ENCODE data around the gene ETV1. TPM values are rescaled to one million over a fixed set of nuclear protein-coding genes. Genes with fewer than 3 reads are reported as not detected.

Gene ETV1
- total RNA-seq, 1 experiment from 2014 or later: 68.5 TPM

DNA sequence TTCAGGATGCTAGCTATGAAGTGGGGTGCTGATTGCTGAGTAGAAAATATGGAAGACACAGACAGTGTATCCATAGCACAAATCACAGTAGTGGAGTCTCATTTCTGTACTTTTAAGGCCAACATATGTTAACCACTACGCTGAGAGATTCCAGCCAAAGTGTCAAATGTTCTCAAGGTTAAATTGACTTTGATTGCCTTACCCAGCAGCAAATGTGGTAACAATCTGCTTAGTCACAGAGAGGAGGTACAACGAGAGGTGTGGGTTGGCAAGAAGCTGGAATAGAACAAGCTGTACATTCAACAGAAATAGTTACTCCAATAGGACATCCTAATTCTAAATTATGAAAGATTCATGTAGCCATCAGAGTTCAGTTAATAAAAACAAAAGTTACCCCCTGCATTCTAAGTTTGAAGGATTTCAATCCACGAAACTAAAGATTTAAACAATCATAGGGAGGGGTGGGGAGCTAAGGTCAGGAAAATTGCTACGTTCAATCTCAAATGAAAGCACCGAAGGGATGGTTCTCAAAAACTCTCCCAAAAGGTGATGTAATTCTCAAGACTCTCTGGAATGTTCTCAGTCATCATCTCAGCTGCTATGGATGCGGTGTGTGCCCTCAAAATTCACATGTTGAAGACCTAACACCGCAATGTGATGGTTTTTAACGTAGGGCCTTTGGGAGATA lies 137.0 kb downstream of the ETV1 start:
- Mint-ChIP-seq H3K27ac (no peak overlapping the region), H3K9me3 (no peaks in the 10 kb centered on the region), H3K27me3 (ENCODE audit: low read depth) (no peaks in the 10 kb centered on the region), H3K36me3 (ENCODE audit: insufficient read depth in 1 of 3, low read depth in 3 of 3) (no peaks in the 10 kb centered on the region), H3K4me1 (peaks cover 19 to 21% of the 10 kb centered on the region in 2 experiments), H3K4me3 (no peak overlapping the region)
- H3K18ac ChIP-seq (ENCODE audit: insufficient read length, low read depth, low read length): no peak overlapping the region
- no peak overlapping the region for H2BK120ac ChIP-seq (ENCODE audit: low read depth, low read length, poor library complexity, severe bottlenecking)
- H3K56ac ChIP-seq (ENCODE audit: insufficient read length, low read depth, low read length): no peak overlapping the region
- H3K27ac ChIP-seq (ENCODE audit: insufficient read length, low read depth, low read length): no peak overlapping the region
- no peak overlapping the region for H2AFZ ChIP-seq (ENCODE audit: low read length)
- H4K8ac ChIP-seq (replicated peaks; ENCODE audit: insufficient read length, low read depth, low read length): no peak overlapping the region
- no peaks in the 10 kb centered on the region for H3K23me2 ChIP-seq (ENCODE audit: insufficient read length, low read depth, low read length, poor library complexity, severe bottlenecking)
- H2BK15ac ChIP-seq (ENCODE audit: low read depth, low read length): no peak overlapping the region
- no peak overlapping the region for H3K4me2 ChIP-seq (ENCODE audit: insufficient read depth, insufficient read length, low read length)
- DNase-seq: no peak
- H3K4me1 ChIP-seq (ENCODE audit: insufficient read depth, low read length): peaks cover 8% of the 10 kb centered on the region
- no peaks in the 10 kb centered on the region for H3K79me1 ChIP-seq (ENCODE audit: insufficient read depth, low read depth, low read length, poor library complexity, severe bottlenecking)
- H3K14ac ChIP-seq (ENCODE audit: insufficient read depth, low read length): no peak overlapping the region
- no peak overlapping the region for H2BK5ac ChIP-seq (ENCODE audit: insufficient read length, low read length)
- H3K23ac ChIP-seq (ENCODE audit: insufficient read length, low read depth, low read length): no peak overlapping the region
- TF ChIP-seq, protein P1, sequence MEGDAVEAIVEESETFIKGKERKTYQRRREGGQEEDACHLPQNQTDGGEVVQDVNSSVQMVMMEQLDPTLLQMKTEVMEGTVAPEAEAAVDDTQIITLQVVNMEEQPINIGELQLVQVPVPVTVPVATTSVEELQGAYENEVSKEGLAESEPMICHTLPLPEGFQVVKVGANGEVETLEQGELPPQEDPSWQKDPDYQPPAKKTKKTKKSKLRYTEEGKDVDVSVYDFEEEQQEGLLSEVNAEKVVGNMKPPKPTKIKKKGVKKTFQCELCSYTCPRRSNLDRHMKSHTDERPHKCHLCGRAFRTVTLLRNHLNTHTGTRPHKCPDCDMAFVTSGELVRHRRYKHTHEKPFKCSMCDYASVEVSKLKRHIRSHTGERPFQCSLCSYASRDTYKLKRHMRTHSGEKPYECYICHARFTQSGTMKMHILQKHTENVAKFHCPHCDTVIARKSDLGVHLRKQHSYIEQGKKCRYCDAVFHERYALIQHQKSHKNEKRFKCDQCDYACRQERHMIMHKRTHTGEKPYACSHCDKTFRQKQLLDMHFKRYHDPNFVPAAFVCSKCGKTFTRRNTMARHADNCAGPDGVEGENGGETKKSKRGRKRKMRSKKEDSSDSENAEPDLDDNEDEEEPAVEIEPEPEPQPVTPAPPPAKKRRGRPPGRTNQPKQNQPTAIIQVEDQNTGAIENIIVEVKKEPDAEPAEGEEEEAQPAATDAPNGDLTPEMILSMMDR (conservative IDR thresholded peaks at IDR 0.05): no peak
- no peak overlapping the region for H2BK12ac ChIP-seq (ENCODE audit: insufficient read length, low read depth, low read length)
- no peak overlapping the region for H3K9ac ChIP-seq (ENCODE audit: extremely low read depth, insufficient read length, low read length)
- H3T11ph ChIP-seq (ENCODE audit: low read length): no peak overlapping the region
- no peaks in the 10 kb centered on the region for H3K9me3 ChIP-seq (ENCODE audit: control insufficient read depth, low read depth, low read length)
- no peaks in the 10 kb centered on the region for H3K27me3 ChIP-seq (ENCODE audit: insufficient read depth, low read length)
- no peak overlapping the region for H2BK20ac ChIP-seq (ENCODE audit: low read depth, low read length, poor library complexity, severe bottlenecking)
- H3K4ac ChIP-seq (ENCODE audit: low read depth, low read length): no peak overlapping the region
- H4K5ac ChIP-seq (ENCODE audit: insufficient read length, low read depth, low read length): no peak overlapping the region
- no peaks in the 10 kb centered on the region for H3K79me2 ChIP-seq (ENCODE audit: insufficient read depth, low read length)
- no CpG with 5 or more reads among the region's 8 CpGs for WGBS (ENCODE audit: extremely low coverage, insufficient read length, low lambda C conversion rate)
- no peak overlapping the region for H2AK5ac ChIP-seq (ENCODE audit: insufficient read length, low read length)
- H4K20me1 ChIP-seq (ENCODE audit: control insufficient read depth, insufficient read depth, insufficient read length): no peaks in the 10 kb centered on the region
- no peak overlapping the region for H4K91ac ChIP-seq (ENCODE audit: insufficient read length, low read depth, low read length)
